ENCODE results near the gene PLEKHG4B. TPM values are rescaled to one million over a fixed set of nuclear protein-coding genes. Genes with fewer than 3 reads are reported as not detected.
A peak's percentile ranks its signal among the peaks of the same experiment; 100 is the strongest.
"Not testable (repeated sequence)": the region's sequence is repeated elsewhere in the genome, so short reads cannot be mapped to it uniquely, and the experiment has no call there.

The PLEKHG4B gene
- total RNA-seq, 1 experiment from 2014 or later, result 44.3 TPM

DNA sequence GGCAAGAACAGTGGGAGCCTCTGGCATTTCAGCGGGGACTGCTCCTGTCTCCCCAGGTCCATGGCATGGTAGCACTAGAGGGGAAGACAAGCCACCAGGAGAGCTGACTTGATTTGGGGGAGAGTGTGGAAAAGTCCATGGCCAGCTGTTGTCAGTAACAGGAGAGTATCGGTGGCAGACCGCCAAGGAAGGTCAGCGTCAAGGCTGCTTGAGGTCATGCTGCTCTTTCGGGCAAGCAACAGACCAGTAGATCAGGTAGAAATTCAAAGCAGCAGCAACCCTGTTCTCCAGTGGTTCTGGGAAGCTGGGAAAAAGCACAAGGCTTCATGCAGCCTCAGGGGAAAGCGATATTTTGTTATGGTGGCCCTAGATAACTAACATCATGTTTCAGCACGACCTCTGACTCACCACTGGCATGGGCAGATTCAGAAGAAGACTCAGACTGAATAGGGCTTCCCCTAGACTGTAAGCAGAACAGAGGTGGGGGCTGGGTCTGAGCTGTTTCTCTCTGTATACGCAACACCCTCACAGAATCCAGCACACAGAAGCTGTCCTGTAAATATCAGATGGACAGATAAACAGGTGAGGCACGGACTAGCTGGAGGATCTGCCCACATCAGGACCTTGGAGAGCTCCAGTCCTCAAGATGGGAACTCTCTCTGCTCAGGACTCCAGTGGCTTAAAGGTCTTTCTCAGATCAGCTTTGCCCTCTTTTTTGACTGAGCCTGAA is 35.2 kb upstream of the PLEKHG4B start:
- Histone ChIP-seq H3K18ac (ENCODE audit: insufficient read length, low read depth, low read length) (no peak overlapping the region), H3K79me1 (ENCODE audit: insufficient read depth, low read depth, low read length, poor library complexity, severe bottlenecking) (peaks cover 6% of the 10 kb centered on the region), H3K79me2 (ENCODE audit: insufficient read depth, low read length) (no peaks in the 10 kb centered on the region; the same call in 1 of the 2 replicates), H4K5ac (ENCODE audit: insufficient read length, low read depth, low read length) (no peak overlapping the region), H2BK15ac (ENCODE audit: low read depth, low read length) (no peak overlapping the region), H2AK5ac (ENCODE audit: insufficient read length, low read length) (no peak overlapping the region), H3K4ac (ENCODE audit: low read depth, low read length) (no peak overlapping the region), H4K20me1 (ENCODE audit: control insufficient read depth, insufficient read depth, insufficient read length) (no peaks in the 10 kb centered on the region), H3K14ac (ENCODE audit: insufficient read depth, low read length) (no peak overlapping the region), H3K27me3 (ENCODE audit: insufficient read depth, low read length) (peaks cover 7% of the 10 kb centered on the region; the same call in 1 of the 2 replicates), H2BK20ac (ENCODE audit: low read depth, low read length, poor library complexity, severe bottlenecking) (no peak overlapping the region), H3T11ph (ENCODE audit: low read length) (no peak overlapping the region), H3K4me1 (ENCODE audit: insufficient read depth, low read length) (no peaks in the 10 kb centered on the region; the same call in 1 of the 2 replicates), H2AFZ (ENCODE audit: low read length) (no peak overlapping the region), H3K56ac (ENCODE audit: insufficient read length, low read depth, low read length) (no peak overlapping the region), H3K9ac (ENCODE audit: extremely low read depth, insufficient read length, low read length) (no peak overlapping the region), H2BK5ac (ENCODE audit: insufficient read length, low read length) (no peak overlapping the region), H4K91ac (ENCODE audit: insufficient read length, low read depth, low read length) (no peak overlapping the region), H3K23ac (ENCODE audit: insufficient read length, low read depth, low read length) (no peak overlapping the region), H3K4me2 (ENCODE audit: insufficient read depth, insufficient read length, low read length) (no peak overlapping the region), H3K9me3 (ENCODE audit: control insufficient read depth, low read depth, low read length) (no peaks in the 10 kb centered on the region), H2BK12ac (ENCODE audit: insufficient read length, low read depth, low read length) (no peak overlapping the region), H4K8ac (replicated peaks; ENCODE audit: insufficient read length, low read depth, low read length) (no peak overlapping the region), H3K27ac (ENCODE audit: insufficient read length, low read depth, low read length) (no peak overlapping the region), H2BK120ac (ENCODE audit: low read depth, low read length, poor library complexity, severe bottlenecking) (no peak overlapping the region), H3K23me2 (ENCODE audit: insufficient read length, low read depth, low read length, poor library complexity, severe bottlenecking) (peaks cover 13% of the 10 kb centered on the region)
- Mint-ChIP-seq H3K27ac (no peak overlapping the region), H3K4me3 (peak overlapping the region in 1 of 2 experiments; percentile 27; a peak in 1 of 5 replicates), H3K4me1 (peaks cover 29 to 33% of the 10 kb centered on the region in 2 experiments), H3K27me3 (ENCODE audit: low read depth) (peaks cover 24% of the 10 kb centered on the region), H3K9me3 (peaks cover 9 to 10% of the 10 kb centered on the region in 2 experiments; a peak in 3 of 5 replicates), H3K36me3 (ENCODE audit: insufficient read depth in 1 of 3, low read depth in 3 of 3) (peaks cover 2 to 28% (median 13%) of the 10 kb centered on the region in 3 experiments; a peak in 6 of 7 replicates)
- peak; percentile 69 for DNase-seq
- no CpG with 5 or more reads among the region's 9 CpGs for WGBS (ENCODE audit: extremely low coverage, insufficient read length, low lambda C conversion rate)
- TF ChIP-seq, protein P1, sequence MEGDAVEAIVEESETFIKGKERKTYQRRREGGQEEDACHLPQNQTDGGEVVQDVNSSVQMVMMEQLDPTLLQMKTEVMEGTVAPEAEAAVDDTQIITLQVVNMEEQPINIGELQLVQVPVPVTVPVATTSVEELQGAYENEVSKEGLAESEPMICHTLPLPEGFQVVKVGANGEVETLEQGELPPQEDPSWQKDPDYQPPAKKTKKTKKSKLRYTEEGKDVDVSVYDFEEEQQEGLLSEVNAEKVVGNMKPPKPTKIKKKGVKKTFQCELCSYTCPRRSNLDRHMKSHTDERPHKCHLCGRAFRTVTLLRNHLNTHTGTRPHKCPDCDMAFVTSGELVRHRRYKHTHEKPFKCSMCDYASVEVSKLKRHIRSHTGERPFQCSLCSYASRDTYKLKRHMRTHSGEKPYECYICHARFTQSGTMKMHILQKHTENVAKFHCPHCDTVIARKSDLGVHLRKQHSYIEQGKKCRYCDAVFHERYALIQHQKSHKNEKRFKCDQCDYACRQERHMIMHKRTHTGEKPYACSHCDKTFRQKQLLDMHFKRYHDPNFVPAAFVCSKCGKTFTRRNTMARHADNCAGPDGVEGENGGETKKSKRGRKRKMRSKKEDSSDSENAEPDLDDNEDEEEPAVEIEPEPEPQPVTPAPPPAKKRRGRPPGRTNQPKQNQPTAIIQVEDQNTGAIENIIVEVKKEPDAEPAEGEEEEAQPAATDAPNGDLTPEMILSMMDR (conservative IDR thresholded peaks at IDR 0.05), result no peak

DNA sequence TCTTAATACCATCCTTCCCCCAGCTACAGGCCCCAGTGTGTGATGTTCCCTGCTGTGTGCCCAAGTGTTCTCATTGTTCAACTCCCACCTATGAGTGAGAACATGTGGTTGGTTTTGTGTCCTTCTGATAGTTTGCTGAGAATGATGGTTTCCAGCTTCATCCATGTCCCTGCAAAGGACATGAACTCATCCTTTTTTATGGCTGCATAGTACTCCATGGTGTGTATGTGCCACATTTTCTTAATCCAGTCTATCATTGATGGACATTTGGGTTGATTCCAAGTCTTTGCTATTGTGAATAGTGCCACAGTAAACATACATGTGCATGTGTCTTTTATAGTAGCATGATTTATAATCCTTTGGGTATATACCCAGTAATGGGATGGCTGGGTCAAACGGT is 31.7 kb upstream of the PLEKHG4B start:
- H3K14ac ChIP-seq (ENCODE audit: insufficient read depth, low read length); H3K4me3 Mint-ChIP-seq; H2BK12ac ChIP-seq (ENCODE audit: insufficient read length, low read depth, low read length); H2BK20ac ChIP-seq (ENCODE audit: low read depth, low read length, poor library complexity, severe bottlenecking); H3K27ac Mint-ChIP-seq; H2BK5ac ChIP-seq (ENCODE audit: insufficient read length, low read length); H3K56ac ChIP-seq (ENCODE audit: insufficient read length, low read depth, low read length); H3K9me3 ChIP-seq (ENCODE audit: control insufficient read depth, low read depth, low read length); H2AK5ac ChIP-seq (ENCODE audit: insufficient read length, low read length); H2AFZ ChIP-seq (ENCODE audit: low read length); H4K5ac ChIP-seq (ENCODE audit: insufficient read length, low read depth, low read length); H2BK15ac ChIP-seq (ENCODE audit: low read depth, low read length); H3K79me1 ChIP-seq (ENCODE audit: insufficient read depth, low read depth, low read length, poor library complexity, severe bottlenecking); H4K91ac ChIP-seq (ENCODE audit: insufficient read length, low read depth, low read length); H3K23me2 ChIP-seq (ENCODE audit: insufficient read length, low read depth, low read length, poor library complexity, severe bottlenecking); H2BK120ac ChIP-seq (ENCODE audit: low read depth, low read length, poor library complexity, severe bottlenecking); H3K27ac ChIP-seq (ENCODE audit: insufficient read length, low read depth, low read length); H3K4me1 ChIP-seq (ENCODE audit: insufficient read depth, low read length); H3K4me2 ChIP-seq (ENCODE audit: insufficient read depth, insufficient read length, low read length); H4K8ac ChIP-seq (replicated peaks; ENCODE audit: insufficient read length, low read depth, low read length); H3K23ac ChIP-seq (ENCODE audit: insufficient read length, low read depth, low read length); H3K9ac ChIP-seq (ENCODE audit: extremely low read depth, insufficient read length, low read length); H3K79me2 ChIP-seq (ENCODE audit: insufficient read depth, low read length); H4K20me1 ChIP-seq (ENCODE audit: control insufficient read depth, insufficient read depth, insufficient read length); DNase-seq; H3T11ph ChIP-seq (ENCODE audit: low read length); H3K27me3 ChIP-seq (ENCODE audit: insufficient read depth, low read length); H3K18ac ChIP-seq (ENCODE audit: insufficient read length, low read depth, low read length); H3K4ac ChIP-seq (ENCODE audit: low read depth, low read length): not testable (repeated sequence)
- no CpG with 5 or more reads among the region's 1 CpG for WGBS (ENCODE audit: extremely low coverage, insufficient read length, low lambda C conversion rate)
- Mint-ChIP-seq H3K36me3 (ENCODE audit: insufficient read depth in 1 of 3, low read depth in 3 of 3) (peaks cover 4 to 36% (median 13%) of the 10 kb centered on the region in 3 experiments), H3K9me3 (peaks cover 12 to 16% of the 10 kb centered on the region in 2 experiments; a peak in 4 of 5 replicates), H3K27me3 (ENCODE audit: low read depth) (peaks cover 14% of the 10 kb centered on the region), H3K4me1 (peaks cover 18 to 22% of the 10 kb centered on the region in 2 experiments)

Data from H9 (cell line).